Activated T-cell treated with anti-CD3 and anti-CD28 coated beads, Interleukin-2, amount 50 U/mL, for 24 hours (primary cell): ENCODE results near the gene PEAK1.

Experiments used
- DNase-seq: peaks from one replicate; pipeline ENCODE4 v3.0.0-alpha.2; 2020
- H3K27ac Mint-ChIP-seq: 2 replicates; pipeline ENCODE4 v1.8.0; 2020; ENCODE audit warnings: mild to moderate bottlenecking, mixed read lengths
- H3K27me3 Mint-ChIP-seq: 2 replicates; pipeline ENCODE4 v1.8.0; 2020; ENCODE audit warnings: mixed read lengths
- H3K36me3 Mint-ChIP-seq: 2 replicates; pipeline ENCODE4 v1.8.0; 2020; ENCODE audit warnings: low read depth, mixed read lengths
- H3K4me1 Mint-ChIP-seq: 2 replicates; pipeline ENCODE4 v1.8.0; 2020; ENCODE audit warnings: low read depth, mixed read lengths
- H3K4me3 Mint-ChIP-seq: 2 replicates; pipeline ENCODE4 v1.8.0; 2020; ENCODE audit warnings: mild to moderate bottlenecking, moderate library complexity, mixed read lengths
- H3K9me3 Mint-ChIP-seq: 2 replicates; pipeline ENCODE4 v1.8.0; 2020; ENCODE audit warnings: mixed read lengths

The PEAK1 gene, protein sequence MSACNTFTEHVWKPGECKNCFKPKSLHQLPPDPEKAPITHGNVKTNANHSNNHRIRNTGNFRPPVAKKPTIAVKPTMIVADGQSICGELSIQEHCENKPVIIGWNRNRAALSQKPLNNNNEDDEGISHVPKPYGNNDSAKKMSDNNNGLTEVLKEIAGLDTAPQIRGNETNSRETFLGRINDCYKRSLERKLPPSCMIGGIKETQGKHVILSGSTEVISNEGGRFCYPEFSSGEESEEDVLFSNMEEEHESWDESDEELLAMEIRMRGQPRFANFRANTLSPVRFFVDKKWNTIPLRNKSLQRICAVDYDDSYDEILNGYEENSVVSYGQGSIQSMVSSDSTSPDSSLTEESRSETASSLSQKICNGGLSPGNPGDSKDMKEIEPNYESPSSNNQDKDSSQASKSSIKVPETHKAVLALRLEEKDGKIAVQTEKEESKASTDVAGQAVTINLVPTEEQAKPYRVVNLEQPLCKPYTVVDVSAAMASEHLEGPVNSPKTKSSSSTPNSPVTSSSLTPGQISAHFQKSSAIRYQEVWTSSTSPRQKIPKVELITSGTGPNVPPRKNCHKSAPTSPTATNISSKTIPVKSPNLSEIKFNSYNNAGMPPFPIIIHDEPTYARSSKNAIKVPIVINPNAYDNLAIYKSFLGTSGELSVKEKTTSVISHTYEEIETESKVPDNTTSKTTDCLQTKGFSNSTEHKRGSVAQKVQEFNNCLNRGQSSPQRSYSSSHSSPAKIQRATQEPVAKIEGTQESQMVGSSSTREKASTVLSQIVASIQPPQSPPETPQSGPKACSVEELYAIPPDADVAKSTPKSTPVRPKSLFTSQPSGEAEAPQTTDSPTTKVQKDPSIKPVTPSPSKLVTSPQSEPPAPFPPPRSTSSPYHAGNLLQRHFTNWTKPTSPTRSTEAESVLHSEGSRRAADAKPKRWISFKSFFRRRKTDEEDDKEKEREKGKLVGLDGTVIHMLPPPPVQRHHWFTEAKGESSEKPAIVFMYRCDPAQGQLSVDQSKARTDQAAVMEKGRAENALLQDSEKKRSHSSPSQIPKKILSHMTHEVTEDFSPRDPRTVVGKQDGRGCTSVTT (N-terminal part only)

GRCh38 chr15:77419836-77420609 is at the start of gene PEAK1:
Gene PEAK1 (minus strand): TSS chr15:77420104. CDS start chr15:77181926, 238,178 bp downstream.
- peak; percentile 100 for DNase-seq
- peaks cover 20% of the 10 kb centered on the region for H3K36me3 Mint-ChIP-seq
- no peaks in the 10 kb centered on the region for H3K27me3 Mint-ChIP-seq
- peaks cover 53% of the 10 kb centered on the region for H3K4me1 Mint-ChIP-seq
- H3K4me3 Mint-ChIP-seq = peak within 1 kb of the TSS; percentile 95
- H3K27ac Mint-ChIP-seq = peak within 1 kb of the TSS; percentile 99
- H3K9me3 Mint-ChIP-seq = no peaks in the 10 kb centered on the region

DNA sequence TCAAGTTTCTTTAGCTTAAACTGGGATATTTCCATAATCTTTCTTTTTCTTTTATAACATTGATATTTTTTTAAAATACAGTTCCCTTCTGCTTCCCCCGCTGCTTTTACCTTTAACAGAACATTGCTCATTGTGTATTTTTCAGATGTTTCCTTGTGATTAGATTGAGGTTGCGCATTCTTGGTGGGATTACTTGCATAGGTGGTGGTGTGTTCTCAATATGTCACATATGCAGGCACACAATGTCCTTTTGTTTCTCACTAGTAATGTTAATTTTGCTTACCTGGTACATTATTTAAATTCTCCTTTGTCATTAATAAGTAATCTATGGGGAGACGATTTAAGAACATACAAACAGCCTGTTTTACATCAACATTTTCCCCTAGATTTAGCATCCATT is 49.0 kb upstream of the PEAK1 start:
- Mint-ChIP-seq H3K27ac (no peak overlapping the region), H3K36me3 (peaks cover 72% of the 10 kb centered on the region), H3K27me3 (no peaks in the 10 kb centered on the region), H3K9me3 (no peaks in the 10 kb centered on the region), H3K4me1 (peaks cover 1% of the 10 kb centered on the region), H3K4me3 (no peak overlapping the region)
- DNase-seq = no peak

DNA sequence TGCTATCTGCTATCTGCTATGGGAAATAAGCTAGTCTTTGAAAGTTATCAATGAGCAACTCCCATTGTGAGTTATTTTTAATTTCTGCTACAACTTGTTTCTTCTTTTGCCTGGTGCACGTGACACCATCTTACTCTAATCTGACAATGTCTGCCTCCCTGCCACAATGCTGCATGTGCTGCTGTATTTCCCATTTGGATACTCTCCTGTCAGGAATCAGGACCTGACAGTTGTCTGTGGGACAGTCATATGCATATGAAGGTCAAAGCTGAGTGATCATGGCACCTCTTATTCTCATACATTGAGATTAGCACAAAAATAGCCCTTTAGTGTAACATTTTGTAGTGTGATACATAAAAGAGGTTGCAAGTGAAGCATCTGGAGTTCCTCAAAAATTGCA is 46.6 kb upstream of the PEAK1 start:
- Mint-ChIP-seq H3K27ac (no peak overlapping the region), H3K4me1 (no peaks in the 10 kb centered on the region), H3K27me3 (no peaks in the 10 kb centered on the region), H3K9me3 (no peaks in the 10 kb centered on the region), H3K4me3 (no peak overlapping the region), H3K36me3 (peaks cover 57% of the 10 kb centered on the region)
- DNase-seq = no peak

DNA sequence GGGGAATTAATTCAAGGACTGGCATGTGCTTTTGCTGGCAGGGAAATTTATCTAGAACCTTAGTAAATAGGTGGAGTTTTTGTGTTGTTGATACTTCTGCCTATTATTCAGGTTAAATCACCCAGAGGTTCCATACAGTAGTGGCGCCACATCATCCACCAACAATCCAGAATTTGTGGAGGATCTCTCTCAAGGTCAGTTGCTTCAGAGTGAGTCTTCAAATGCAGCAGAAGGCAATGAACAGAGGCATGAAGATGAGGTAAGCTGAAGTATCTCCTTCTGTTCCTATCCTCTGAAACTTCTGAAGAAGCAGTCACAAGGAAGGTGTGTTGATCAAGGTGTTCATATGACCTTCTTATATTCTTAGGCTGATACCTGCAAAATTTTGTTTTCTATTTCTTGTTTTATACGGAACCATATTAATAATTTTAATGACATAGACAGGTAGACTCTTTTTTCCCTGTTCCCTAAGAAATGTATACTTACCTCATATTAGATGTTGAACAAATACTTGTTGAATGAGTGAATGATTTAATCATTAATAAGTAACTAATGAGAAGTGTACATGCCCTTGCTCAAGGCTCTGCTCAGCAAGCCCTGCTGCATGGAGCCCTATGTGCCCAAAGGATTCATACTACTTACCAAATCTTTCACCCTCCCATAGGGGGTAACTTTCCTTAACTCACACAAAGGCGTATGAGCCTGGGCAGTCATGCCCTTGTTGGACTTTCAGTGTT is 44.4 kb upstream of the PEAK1 start:
- H3K27ac Mint-ChIP-seq = no peak overlapping the region
- no peaks in the 10 kb centered on the region for H3K9me3 Mint-ChIP-seq
- peaks cover 62% of the 10 kb centered on the region for H3K36me3 Mint-ChIP-seq
- DNase-seq = no peak
- H3K4me1 Mint-ChIP-seq = no peaks in the 10 kb centered on the region
- no peaks in the 10 kb centered on the region for H3K27me3 Mint-ChIP-seq
- H3K4me3 Mint-ChIP-seq = no peak overlapping the region

GRCh38 chr15:77461486-77461885 is 41.6 kb upstream of the PEAK1 start:
- no peak for DNase-seq
- peaks cover 50% of the 10 kb centered on the region for H3K36me3 Mint-ChIP-seq
- peaks cover 16% of the 10 kb centered on the region for H3K4me1 Mint-ChIP-seq
- no peak overlapping the region for H3K27ac Mint-ChIP-seq
- no peaks in the 10 kb centered on the region for H3K9me3 Mint-ChIP-seq
- H3K27me3 Mint-ChIP-seq = no peaks in the 10 kb centered on the region
- no peak overlapping the region for H3K4me3 Mint-ChIP-seq

GRCh38 chr15:77459031-77459430 is 39.1 kb upstream of the PEAK1 start:
- peaks cover 36% of the 10 kb centered on the region for H3K4me1 Mint-ChIP-seq
- peaks cover 37% of the 10 kb centered on the region for H3K36me3 Mint-ChIP-seq
- no peaks in the 10 kb centered on the region for H3K27me3 Mint-ChIP-seq
- H3K27ac Mint-ChIP-seq = no peak overlapping the region
- H3K4me3 Mint-ChIP-seq = no peak overlapping the region
- DNase-seq = no peak
- H3K9me3 Mint-ChIP-seq = no peaks in the 10 kb centered on the region

DNA sequence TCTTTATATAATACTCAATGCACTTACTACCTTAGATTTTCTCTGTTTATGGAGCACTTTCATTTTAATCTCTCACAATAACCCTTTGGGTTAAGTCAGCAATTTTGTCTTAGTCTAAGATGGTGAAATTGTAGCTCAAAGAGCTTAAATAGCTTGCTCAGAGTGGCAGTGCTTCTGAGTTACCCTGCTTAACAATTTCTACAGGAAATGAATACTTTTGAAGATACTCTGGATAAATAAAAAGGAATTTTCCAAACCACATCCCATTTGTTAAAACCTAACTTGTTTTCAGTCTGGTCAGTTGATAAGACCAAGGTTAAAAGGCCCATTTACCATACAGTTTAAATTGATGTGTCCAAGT is 38.0 kb upstream of the PEAK1 start:
- no peaks in the 10 kb centered on the region for H3K27me3 Mint-ChIP-seq
- H3K27ac Mint-ChIP-seq = no peak overlapping the region
- no peaks in the 10 kb centered on the region for H3K9me3 Mint-ChIP-seq
- peaks cover 39% of the 10 kb centered on the region for H3K4me1 Mint-ChIP-seq
- DNase-seq = no peak
- peaks cover 37% of the 10 kb centered on the region for H3K36me3 Mint-ChIP-seq
- no peak overlapping the region for H3K4me3 Mint-ChIP-seq

GRCh38 chr15:77457191-77457904 is 37.4 kb upstream of the PEAK1 start:
- H3K4me1 Mint-ChIP-seq = peaks cover 39% of the 10 kb centered on the region
- H3K4me3 Mint-ChIP-seq = no peak overlapping the region
- DNase-seq = no peak
- H3K27ac Mint-ChIP-seq = no peak overlapping the region
- H3K9me3 Mint-ChIP-seq = no peaks in the 10 kb centered on the region
- peaks cover 37% of the 10 kb centered on the region for H3K36me3 Mint-ChIP-seq
- no peaks in the 10 kb centered on the region for H3K27me3 Mint-ChIP-seq

DNA sequence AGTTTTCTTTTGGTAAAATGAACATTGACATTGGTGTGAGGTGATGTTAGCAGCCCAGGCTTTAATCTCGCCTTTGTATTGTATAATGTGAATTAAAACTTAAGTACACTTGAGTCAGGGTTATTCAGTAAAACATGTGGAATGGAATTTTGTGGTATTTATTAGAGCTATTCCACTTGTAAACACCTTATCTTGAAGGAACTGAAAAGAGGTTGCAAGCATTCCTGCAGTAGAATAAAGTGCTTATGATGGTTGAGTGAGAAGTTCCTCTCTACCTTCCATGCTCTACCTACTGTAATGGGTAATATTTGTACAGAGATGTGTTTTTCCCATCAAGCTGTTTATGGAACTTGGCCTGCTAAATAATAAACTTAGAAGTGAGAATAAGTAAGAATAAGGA is 36.8 kb upstream of the PEAK1 start:
- Mint-ChIP-seq H3K27me3 (no peaks in the 10 kb centered on the region), H3K36me3 (peaks cover 36% of the 10 kb centered on the region), H3K4me3 (no peak overlapping the region), H3K9me3 (no peaks in the 10 kb centered on the region), H3K4me1 (peaks cover 39% of the 10 kb centered on the region), H3K27ac (no peak overlapping the region)
- no peak for DNase-seq

GRCh38 chr15:77455696-77456321 is 35.9 kb upstream of the PEAK1 start:
- H3K27me3 Mint-ChIP-seq = no peaks in the 10 kb centered on the region
- peaks cover 32% of the 10 kb centered on the region for H3K36me3 Mint-ChIP-seq
- no peak overlapping the region for H3K27ac Mint-ChIP-seq
- no peak overlapping the region for H3K4me3 Mint-ChIP-seq
- H3K9me3 Mint-ChIP-seq = no peaks in the 10 kb centered on the region
- no peak for DNase-seq
- H3K4me1 Mint-ChIP-seq = peaks cover 39% of the 10 kb centered on the region

GRCh38 chr15:77454951-77455350 is 35.0 kb upstream of the PEAK1 start:
- Mint-ChIP-seq H3K27me3 (no peaks in the 10 kb centered on the region), H3K9me3 (no peaks in the 10 kb centered on the region), H3K27ac (no peak overlapping the region)

DNA sequence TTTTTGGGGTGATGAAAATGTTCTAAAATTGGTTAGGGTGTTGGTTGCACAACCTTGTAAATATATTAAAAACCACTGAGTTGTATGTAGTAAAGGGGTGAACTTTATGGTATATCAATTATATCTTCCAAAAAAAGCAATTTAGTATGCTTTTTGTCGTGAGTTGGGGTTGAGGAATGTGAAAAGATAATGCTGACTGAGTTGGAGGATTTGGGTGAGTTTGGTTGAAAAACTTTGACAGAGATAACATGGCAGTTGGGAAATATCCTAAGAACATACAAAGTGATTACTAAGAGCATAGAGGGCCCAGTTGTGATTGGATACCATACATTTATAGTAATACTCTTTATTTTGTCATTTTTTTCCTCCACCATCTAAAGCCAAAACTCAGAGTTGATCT is 34.4 kb upstream of the PEAK1 start:
- Mint-ChIP-seq H3K4me1 (peaks cover 39% of the 10 kb centered on the region), H3K27ac (no peak overlapping the region), H3K27me3 (no peaks in the 10 kb centered on the region), H3K4me3 (no peak overlapping the region), H3K36me3 (peaks cover 21% of the 10 kb centered on the region), H3K9me3 (no peaks in the 10 kb centered on the region)
- DNase-seq = no peak

More at GRCh38 chr15:77454951-77455350, 35.0 kb upstream of the PEAK1 start:
- Mint-ChIP-seq H3K4me1 (peaks cover 39% of the 10 kb centered on the region), H3K36me3 (peaks cover 24% of the 10 kb centered on the region), H3K4me3 (no peak overlapping the region)
- DNase-seq = no peak
